Activated T-helper 2 cell treated with anti-CD3 and anti-CD28 coated beads, Interferon-gamma antibody, Interleukin-2, Interleukin-4, amounts not matched to agents 10 μg/mL and 5 μg/mL and 100 μg/mL, durations not matched to agents 14 hours and 24 hours and 36 hours (primary cell): Measurements from ENCODE around the gene FOXP1. TPM values are rescaled to one million over a fixed set of nuclear protein-coding genes. Genes with fewer than 3 reads are reported as not detected.

ENCODE experiments used
- DNase-seq: peaks from one replicate; pipeline ENCODE4 v3.0.0; 2021; ENCODE audit warnings: low spot score
- H3K27ac Mint-ChIP-seq: one replicate; pipeline ENCODE4 v1.8.0; 2021; ENCODE audit warnings: mixed read lengths
- H3K27me3 Mint-ChIP-seq: one replicate; pipeline ENCODE4 v1.8.0; 2021; ENCODE audit warnings: low read depth, mixed read lengths
- H3K36me3 Mint-ChIP-seq: one replicate; pipeline ENCODE4 v1.8.0; 2021; ENCODE audit warnings: low read depth, mixed read lengths
- H3K4me1 Mint-ChIP-seq: one replicate; pipeline ENCODE4 v1.8.0; 2021; ENCODE audit warnings: low read depth, mixed read lengths
- H3K4me3 Mint-ChIP-seq: one replicate; pipeline ENCODE4 v1.8.0; 2021; ENCODE audit warnings: low read depth, mild to moderate bottlenecking, moderate library complexity, mixed read lengths
- H3K9me3 Mint-ChIP-seq: one replicate; pipeline ENCODE4 v1.8.0; 2021; ENCODE audit warnings: mixed read lengths
- intact Hi-C: fragments of 100-400 bp; cut with micrococcal nuclease; formaldehyde crosslinking; loops from one replicate; pipeline ENCODE4 v1.15.1; 2023
- total RNA-seq: library from RNA; stranded (reverse); gene quantifications from 2 replicates; pipeline ENCODE4 v1.2.3, GENCODE V29; 2022

The FOXP1 gene
- total RNA-seq: 132 and 138 TPM in 2 replicates

DNA sequence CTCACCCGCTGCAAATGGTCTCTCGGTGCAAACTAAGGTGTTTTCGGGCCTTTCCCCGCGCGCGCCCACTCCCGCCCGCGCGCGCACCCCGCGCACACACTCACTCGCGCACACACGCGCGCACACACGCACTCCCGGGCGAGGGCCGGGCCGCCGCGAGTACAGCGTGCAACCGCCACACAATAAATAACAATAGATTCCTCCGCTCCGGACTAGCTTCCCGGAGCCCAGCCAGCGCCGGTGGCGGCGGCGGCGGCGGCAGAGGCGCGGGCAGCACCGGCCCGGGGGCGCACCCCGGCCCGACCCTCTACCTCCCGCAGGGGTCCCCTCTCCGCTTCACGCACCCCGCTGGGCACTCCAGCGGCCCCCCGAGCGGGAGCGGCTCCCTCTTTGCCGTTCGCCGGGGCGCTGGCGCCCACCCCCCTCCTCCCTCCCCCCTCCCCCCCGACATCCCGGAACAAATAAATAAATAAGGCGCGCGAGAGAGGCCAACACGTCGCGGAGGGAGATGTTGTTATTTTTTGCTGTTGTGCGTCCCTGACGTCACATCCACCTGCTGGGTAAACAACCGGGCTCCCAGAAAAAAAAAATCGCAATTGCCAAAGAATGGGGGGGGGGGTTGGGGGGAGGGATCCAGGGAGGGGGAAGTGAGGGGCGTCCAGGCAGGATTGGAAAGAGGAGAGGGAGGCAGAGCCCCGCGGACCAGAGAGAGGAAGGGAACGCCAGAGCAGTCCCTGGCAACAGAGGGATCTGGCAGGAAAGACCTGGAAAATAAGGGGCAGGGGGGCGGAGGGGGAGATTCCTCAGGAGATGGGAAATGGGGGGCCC lies at the start of gene FOXP1:
TSS of gene FOXP1 (minus strand) at position 163 of the 828 bp plus-strand sequence. CDS start 385,347 bp downstream, outside the sequence.
- intact Hi-C loops: loop anchor here (1.0 to 5.0 kb wide), 10 partner anchors 129 to 1264 kb away; partner anchors contain the start of gene SHQ1
- no peaks in the 10 kb centered on the region for H3K9me3 Mint-ChIP-seq
- peak within 1 kb of the TSS; percentile 95 for H3K27ac Mint-ChIP-seq
- no peaks in the 10 kb centered on the region for H3K27me3 Mint-ChIP-seq
- H3K4me1 Mint-ChIP-seq: peaks cover 52% of the 10 kb centered on the region
- peaks cover 7% of the 10 kb centered on the region for H3K36me3 Mint-ChIP-seq
- peak; percentile 57 for DNase-seq
- H3K4me3 Mint-ChIP-seq: peak within 1 kb of the TSS; percentile 91

GRCh38 chr3:71629711-71630110 lies 46.2 kb upstream of the FOXP1 start:
- intact Hi-C loops: no loop called here
- H3K27ac Mint-ChIP-seq: no peak overlapping the region

GRCh38 chr3:71629289-71629688 lies 45.8 kb upstream of the FOXP1 start:
- Mint-ChIP-seq H3K4me3 (no peak overlapping the region), H3K36me3 (no peaks in the 10 kb centered on the region), H3K27me3 (no peaks in the 10 kb centered on the region), H3K9me3 (no peaks in the 10 kb centered on the region), H3K4me1 (no peaks in the 10 kb centered on the region), H3K27ac (no peak overlapping the region)
- intact Hi-C loops: no loop called here
- no peak for DNase-seq

More at GRCh38 chr3:71629711-71630110, 46.2 kb upstream of the FOXP1 start:
- Mint-ChIP-seq H3K4me1 (no peaks in the 10 kb centered on the region), H3K27me3 (no peaks in the 10 kb centered on the region), H3K36me3 (no peaks in the 10 kb centered on the region), H3K9me3 (no peaks in the 10 kb centered on the region), H3K4me3 (no peak overlapping the region)
- DNase-seq: no peak

- Mint-ChIP-seq H3K36me3 (no peaks in the 10 kb centered on the region), H3K27me3 (no peaks in the 10 kb centered on the region), H3K9me3 (no peaks in the 10 kb centered on the region), H3K4me1 (no peaks in the 10 kb centered on the region), H3K27ac (no peak overlapping the region), H3K4me3 (no peak overlapping the region)
- no peak for DNase-seq
- intact Hi-C loops: no loop called here
Measured at GRCh38 chr3:71628522-71628921, 45.0 kb upstream of the FOXP1 start.

- Mint-ChIP-seq H3K36me3 (no peaks in the 10 kb centered on the region), H3K4me3 (no peak overlapping the region), H3K9me3 (no peaks in the 10 kb centered on the region), H3K27me3 (no peaks in the 10 kb centered on the region), H3K4me1 (no peaks in the 10 kb centered on the region), H3K27ac (no peak overlapping the region)
- intact Hi-C loops: no loop called here
- no peak for DNase-seq
Measured at GRCh38 chr3:71625676-71626075, 42.1 kb upstream of the FOXP1 start.

DNA sequence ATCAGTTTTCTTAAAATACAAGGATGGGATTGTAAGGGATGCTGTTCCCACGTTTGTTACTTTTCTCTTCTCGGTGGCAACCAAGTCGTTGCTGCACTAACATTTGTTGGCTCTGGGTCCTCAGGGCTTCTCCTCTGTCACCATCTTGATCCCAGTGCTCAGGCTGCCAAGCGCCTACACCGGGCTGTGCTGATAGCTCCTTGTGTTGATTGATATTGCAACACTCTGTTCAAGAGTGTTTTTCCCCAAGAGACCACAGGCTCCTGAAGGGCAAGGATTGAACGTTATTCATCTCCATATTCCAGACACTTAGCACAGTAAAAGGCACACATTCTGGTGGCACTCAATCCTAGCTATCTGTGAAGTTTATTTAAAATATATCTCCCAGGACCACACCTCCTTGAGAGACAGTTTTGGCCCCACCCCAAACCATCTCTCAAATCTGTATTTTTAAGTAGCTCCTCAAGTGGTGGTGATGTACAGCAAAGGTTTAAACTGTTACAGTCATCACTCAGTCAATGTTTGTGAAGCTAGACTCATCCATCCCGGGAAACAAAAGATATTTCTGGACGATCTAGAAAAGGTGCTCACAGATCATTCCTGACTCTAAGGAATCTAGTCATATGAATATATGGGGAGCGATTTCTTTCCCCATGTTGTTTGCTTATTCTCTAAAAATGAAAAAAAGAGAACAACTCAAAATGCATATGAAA lies 38.5 kb upstream of the FOXP1 start:
- H3K4me3 Mint-ChIP-seq: no peak overlapping the region
- no peaks in the 10 kb centered on the region for H3K9me3 Mint-ChIP-seq
- H3K27me3 Mint-ChIP-seq: no peaks in the 10 kb centered on the region
- DNase-seq: no peak
- H3K36me3 Mint-ChIP-seq: no peaks in the 10 kb centered on the region
- no peak overlapping the region for H3K27ac Mint-ChIP-seq
- intact Hi-C loops: no loop called here
- H3K4me1 Mint-ChIP-seq: no peaks in the 10 kb centered on the region

- Mint-ChIP-seq H3K27me3 (no peaks in the 10 kb centered on the region), H3K4me1 (peaks cover 7% of the 10 kb centered on the region), H3K4me3 (no peak overlapping the region), H3K9me3 (no peaks in the 10 kb centered on the region), H3K27ac (no peak overlapping the region), H3K36me3 (no peaks in the 10 kb centered on the region)
- DNase-seq: no peak
- intact Hi-C loops: no loop called here
Measured at GRCh38 chr3:71618538-71618937, 35.0 kb upstream of the FOXP1 start.

- Mint-ChIP-seq H3K36me3 (no peaks in the 10 kb centered on the region), H3K27me3 (no peaks in the 10 kb centered on the region), H3K4me3 (no peak overlapping the region), H3K27ac (no peak overlapping the region), H3K4me1 (peaks cover 7% of the 10 kb centered on the region), H3K9me3 (peaks cover 5% of the 10 kb centered on the region)
- intact Hi-C loops: no loop called here
- no peak for DNase-seq
Measured at GRCh38 chr3:71616571-71617021, 33.1 kb upstream of the FOXP1 start.

- no peaks in the 10 kb centered on the region for H3K36me3 Mint-ChIP-seq
- no peak overlapping the region for H3K27ac Mint-ChIP-seq
- H3K4me3 Mint-ChIP-seq: no peak overlapping the region
- intact Hi-C loops: no loop called here
- H3K27me3 Mint-ChIP-seq: no peaks in the 10 kb centered on the region
- no peak for DNase-seq
- peaks cover 9% of the 10 kb centered on the region for H3K9me3 Mint-ChIP-seq
- H3K4me1 Mint-ChIP-seq: peaks cover 7% of the 10 kb centered on the region
Measured at GRCh38 chr3:71614869-71615268, 31.3 kb upstream of the FOXP1 start.

GRCh38 chr3:71614426-71614825 lies 30.9 kb upstream of the FOXP1 start:
- no peak for DNase-seq
- intact Hi-C loops: no loop called here
- H3K27ac Mint-ChIP-seq: no peak overlapping the region
- H3K27me3 Mint-ChIP-seq: no peaks in the 10 kb centered on the region
- H3K9me3 Mint-ChIP-seq: peaks cover 9% of the 10 kb centered on the region
- peaks cover 7% of the 10 kb centered on the region for H3K4me1 Mint-ChIP-seq
- H3K36me3 Mint-ChIP-seq: no peaks in the 10 kb centered on the region
- no peak overlapping the region for H3K4me3 Mint-ChIP-seq

- Mint-ChIP-seq H3K27ac (no peak overlapping the region), H3K36me3 (peaks cover 3% of the 10 kb centered on the region), H3K27me3 (peaks cover 4% of the 10 kb centered on the region), H3K4me3 (no peak overlapping the region), H3K4me1 (no peaks in the 10 kb centered on the region), H3K9me3 (peaks cover 16% of the 10 kb centered on the region)
- no peak for DNase-seq
- intact Hi-C loops: no loop called here
Measured at GRCh38 chr3:71611099-71611498, 27.6 kb upstream of the FOXP1 start.

DNA sequence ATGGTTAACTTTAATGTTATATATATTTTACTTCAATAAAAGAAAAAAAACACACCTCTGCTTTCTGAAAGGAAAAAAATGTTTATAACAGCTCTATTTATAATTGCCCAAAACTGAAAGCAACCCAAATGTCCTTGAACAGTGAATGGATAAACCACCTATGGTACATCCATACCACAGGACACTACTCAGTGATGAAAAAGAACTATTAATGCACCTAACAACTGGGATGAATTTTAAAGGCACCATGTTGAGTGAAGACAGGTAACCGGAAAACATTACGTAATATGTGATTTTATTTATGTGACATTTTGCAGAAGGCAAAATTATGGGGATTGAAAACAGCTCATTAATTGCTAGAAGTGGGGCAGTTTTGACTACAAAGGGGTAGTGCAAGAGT lies 23.8 kb upstream of the FOXP1 start:
- Mint-ChIP-seq H3K27ac (no peak overlapping the region), H3K4me3 (no peak overlapping the region), H3K27me3 (peaks cover 4% of the 10 kb centered on the region), H3K4me1 (no peaks in the 10 kb centered on the region), H3K36me3 (peaks cover 3% of the 10 kb centered on the region), H3K9me3 (peaks cover 16% of the 10 kb centered on the region)
- DNase-seq: no peak
- intact Hi-C loops: no loop called here

GRCh38 chr3:71606582-71606981 lies 23.1 kb upstream of the FOXP1 start:
- H3K27me3 Mint-ChIP-seq: peaks cover 4% of the 10 kb centered on the region

More at GRCh38 chr3:71606582-71606981, 23.1 kb upstream of the FOXP1 start:
- Mint-ChIP-seq H3K4me1 (peaks cover 5% of the 10 kb centered on the region), H3K9me3 (peaks cover 11% of the 10 kb centered on the region), H3K36me3 (peaks cover 3% of the 10 kb centered on the region), H3K27ac (no peak overlapping the region), H3K4me3 (no peak overlapping the region)
- no peak for DNase-seq
- intact Hi-C loops: no loop called here
